ENCODE data around the gene EMILIN3. TPM values are rescaled to one million over a fixed set of nuclear protein-coding genes. Genes with fewer than 3 reads are reported as not detected.

The EMILIN3 gene
- total RNA-seq, 2 experiments from 2014 or later = not detected

GRCh38 chr20:41352666-41353065 lies 14.0 kb downstream of the EMILIN3 start:
- Mint-ChIP-seq H3K4me3 (no peak overlapping the region), H3K4me1 (ENCODE audit: low read depth) (no peaks in the 10 kb centered on the region), H3K9me3 (no peaks in the 10 kb centered on the region), H3K27me3 (no peaks in the 10 kb centered on the region), H3K36me3 (ENCODE audit: low read depth) (no peaks in the 10 kb centered on the region), H3K27ac (no peak overlapping the region)
- no peak for DNase-seq
- no peak for TF ChIP-seq CTCF (IDR thresholded peaks at IDR 0.05)
- intact Hi-C loops (cut with micrococcal nuclease) = no loop called here
- no peak for ATAC-seq
- ChIA-PET POLR2A (no interaction called here), CTCF (interaction anchor here (1.2 kb wide), 1 partner anchor 12 kb away, joined by 3 read pairs; the partner anchor contains the start of gene LPIN3)

- DNase-seq = no peak
- no peak for ATAC-seq
- POLR2A ChIA-PET = no interaction called here
- TF ChIP-seq CTCF (IDR thresholded peaks at IDR 0.05) = no peak
- intact Hi-C loops (cut with micrococcal nuclease) = no loop called here
- no peaks in the 10 kb centered on the region for H3K9me3 Mint-ChIP-seq
- H3K4me1 Mint-ChIP-seq (ENCODE audit: low read depth) = no peaks in the 10 kb centered on the region
- H3K4me3 Mint-ChIP-seq = no peak overlapping the region
- H3K27ac Mint-ChIP-seq = no peak overlapping the region
- no peaks in the 10 kb centered on the region for H3K36me3 Mint-ChIP-seq (ENCODE audit: low read depth)
- H3K27me3 Mint-ChIP-seq = no peaks in the 10 kb centered on the region
- CTCF ChIA-PET = interaction anchor here (1.2 kb wide), 1 partner anchor 12 kb away, joined by 3 read pairs; the partner anchor contains the start of gene LPIN3
These were observed 14.5 kb downstream of the EMILIN3 start for GRCh38 chr20:41352106-41352505.

GRCh38 chr20:41350408-41350962 lies 16.1 kb downstream of the EMILIN3 start:
- Mint-ChIP-seq H3K4me3 (no peak overlapping the region), H3K4me1 (ENCODE audit: low read depth) (no peaks in the 10 kb centered on the region), H3K27me3 (no peaks in the 10 kb centered on the region), H3K36me3 (ENCODE audit: low read depth) (no peaks in the 10 kb centered on the region), H3K9me3 (no peaks in the 10 kb centered on the region), H3K27ac (no peak overlapping the region)
- ChIA-PET POLR2A (interaction anchor here (0.5 to 0.8 kb wide), 2 partner anchors 9 to 48 kb away, joined by 3 read pairs; no protein-coding TSS in a partner anchor), CTCF (interaction anchor here (1.1 to 1.5 kb wide), 2 partner anchors 9 to 11 kb away, joined by 4 read pairs; no protein-coding TSS in a partner anchor)
- intact Hi-C loops (cut with micrococcal nuclease) = no loop called here
- ATAC-seq = no peak
- no peak for TF ChIP-seq CTCF (IDR thresholded peaks at IDR 0.05)
- no peak for DNase-seq

- Mint-ChIP-seq H3K9me3 (no peaks in the 10 kb centered on the region), H3K36me3 (ENCODE audit: low read depth) (no peaks in the 10 kb centered on the region), H3K4me3 (no peak overlapping the region), H3K27ac (no peak overlapping the region), H3K4me1 (ENCODE audit: low read depth) (no peaks in the 10 kb centered on the region), H3K27me3 (no peaks in the 10 kb centered on the region)
- intact Hi-C loops (cut with micrococcal nuclease) = loop anchor here (10.0 kb wide), 1 partner anchor 385 kb away; no protein-coding TSS in a partner anchor
- no peak for TF ChIP-seq CTCF (IDR thresholded peaks at IDR 0.05)
- POLR2A ChIA-PET = interaction anchor here (0.5 to 0.8 kb wide), 2 partner anchors 9 to 47 kb away, joined by 3 read pairs; no protein-coding TSS in a partner anchor
- CTCF ChIA-PET = interaction anchor here (1.5 kb wide), 1 partner anchor 8 kb away, joined by 4 read pairs; no protein-coding TSS in a partner anchor
- DNase-seq (no peak), ATAC-seq (no peak)
These were observed 16.7 kb downstream of the EMILIN3 start for GRCh38 chr20:41349943-41350342.

- H3K4me3 Mint-ChIP-seq = no peak overlapping the region
- DNase-seq = no peak
- H3K9me3 Mint-ChIP-seq = no peaks in the 10 kb centered on the region
- no peak for ATAC-seq
- no peak for TF ChIP-seq CTCF (IDR thresholded peaks at IDR 0.05)
- ChIA-PET POLR2A (no interaction called here), CTCF (no interaction called here)
- no peaks in the 10 kb centered on the region for H3K36me3 Mint-ChIP-seq (ENCODE audit: low read depth)
- H3K27ac Mint-ChIP-seq = no peak overlapping the region
- intact Hi-C loops (cut with micrococcal nuclease) = loop anchor here (10.0 kb wide), 1 partner anchor 384 kb away; no protein-coding TSS in a partner anchor
- no peaks in the 10 kb centered on the region for H3K4me1 Mint-ChIP-seq (ENCODE audit: low read depth)
- no peaks in the 10 kb centered on the region for H3K27me3 Mint-ChIP-seq
These were observed 17.4 kb downstream of the EMILIN3 start for GRCh38 chr20:41349266-41349665.
